ENCODE data around the gene NXPH4. TPM values are rescaled to one million over a fixed set of nuclear protein-coding genes. Genes with fewer than 3 reads are reported as not detected.

NXPH4 gene
- total RNA-seq, 1 donor from 2014 or later, result 1.0 TPM

- intact Hi-C loops (cut with micrococcal nuclease), result no loop called here
Observed at GRCh38 chr12:57270966-57271470, 54.4 kb downstream of the NXPH4 start.

DNA sequence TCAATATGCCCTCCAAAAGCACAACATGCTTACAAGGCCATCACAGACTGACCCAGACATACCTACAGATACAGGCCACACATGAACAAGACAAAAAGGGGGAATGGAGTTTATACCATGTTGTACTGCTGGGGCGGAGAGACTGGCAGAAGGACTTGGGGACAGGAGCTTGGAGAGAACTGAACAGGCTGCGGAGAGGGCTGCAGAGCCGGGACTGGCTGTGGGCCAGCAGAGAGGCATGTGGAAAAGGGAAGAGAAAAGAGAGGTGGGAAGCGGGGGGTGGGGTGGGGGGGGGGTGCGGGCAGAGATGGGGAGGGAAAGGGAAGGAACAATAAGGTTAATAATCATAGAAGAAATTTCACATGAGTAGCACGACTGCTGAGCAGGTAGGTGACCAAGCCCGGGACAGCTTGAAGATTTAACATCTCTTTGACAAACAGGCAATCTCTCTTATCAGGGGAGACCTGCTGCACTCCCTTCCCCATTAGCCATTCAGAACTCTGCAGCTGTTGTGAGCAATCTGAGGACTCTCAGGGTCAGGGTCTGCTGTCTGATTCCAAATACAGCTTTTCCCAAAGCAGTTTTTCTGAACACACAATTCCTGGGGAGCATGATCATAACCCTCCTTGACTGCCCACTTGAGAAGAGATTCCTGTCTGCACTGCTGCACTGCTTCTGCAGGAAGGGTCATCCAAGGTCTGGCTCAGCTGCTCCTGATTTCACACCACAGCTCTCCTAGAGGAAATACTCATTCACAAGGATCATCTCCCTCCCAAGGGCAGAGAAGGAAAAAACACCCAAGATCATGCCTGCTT is 56.0 kb downstream of the NXPH4 start:
- intact Hi-C loops (cut with micrococcal nuclease), result no loop called here

DNA sequence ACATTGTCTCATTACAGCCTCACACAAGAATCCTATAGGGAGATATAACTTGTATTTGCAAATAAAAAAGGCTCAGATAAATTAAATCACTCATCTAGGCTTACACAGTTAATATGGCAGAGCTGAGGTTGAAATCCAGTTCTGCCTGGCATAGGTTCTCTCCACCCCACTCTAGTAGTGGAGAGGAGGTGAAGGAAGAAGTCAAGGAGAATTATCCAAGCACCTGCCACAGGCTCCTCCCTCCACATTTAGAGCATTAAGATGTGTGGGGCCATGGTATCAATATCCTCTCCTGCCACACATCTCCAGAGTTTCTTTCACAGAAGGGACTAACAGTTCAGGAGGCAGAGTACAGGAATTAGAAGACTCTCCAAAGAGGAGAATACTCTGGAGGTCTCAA is 56.9 kb downstream of the NXPH4 start:
- intact Hi-C loops (cut with micrococcal nuclease), result no loop called here

Other genes with a start within 250 kb of the NXPH4 start
- gene ZBTB39, start 210.2 kb upstream of the NXPH4 start, total RNA-seq, result 8.8 and 9.5 TPM in 2 replicates
- not detected in 2 replicates for gene TAC3, start 200.3 kb upstream of the NXPH4 start, total RNA-seq
- gene MYO1A, start 166.7 kb upstream of the NXPH4 start, total RNA-seq, result 0.64 and 1.2 TPM in 2 replicates
- gene NEMP1, start 138.0 kb upstream of the NXPH4 start, total RNA-seq, result 48.4 and 50.4 TPM in 2 replicates
- gene NAB2, start 127.7 kb upstream of the NXPH4 start, total RNA-seq, result 11.0 and 11.9 TPM in 2 replicates
- gene STAT6, start 105.4 kb upstream of the NXPH4 start, total RNA-seq, result 193 and 194 TPM in 2 replicates
- gene LRP1, start 88.3 kb upstream of the NXPH4 start, total RNA-seq, result 0.57 and 0.91 TPM in 2 replicates
- not detected in 2 replicates for gene LRP1-AS, start 69.2 kb upstream of the NXPH4 start, total RNA-seq
- 176 and 178 TPM in 2 replicates for gene SHMT2, start 12.9 kb downstream of the NXPH4 start, total RNA-seq
- 8.8 and 9.1 TPM in 2 replicates for gene STAC3, start 34.4 kb downstream of the NXPH4 start, total RNA-seq
- gene R3HDM2, start 214.2 kb downstream of the NXPH4 start, total RNA-seq, result 65.1 and 67.2 TPM in 2 replicates
- not detected in 2 replicates for gene INHBC, start 218.0 kb downstream of the NXPH4 start, total RNA-seq
- gene INHBE, start 238.5 kb downstream of the NXPH4 start, total RNA-seq, result not detected in 2 replicates
- 1.8 and 2.2 TPM in 2 replicates for gene GLI1, start 243.0 kb downstream of the NXPH4 start, total RNA-seq